Loucy (cell line): Measurements from ENCODE around the gene SNRNP27.
"Not testable (repeated sequence)": the region's sequence is repeated elsewhere in the genome, so short reads cannot be mapped to it uniquely, and the experiment has no call there.

ENCODE experiments used
- H2AFZ ChIP-seq: fragments of 200-600 bp; sonication (generic); 2 replicates; pipeline ENCODE4 v1.6.0; 2016; ENCODE audit warnings: antibody characterized with exemption, mild to moderate bottlenecking, low read length, moderate library complexity
- H3F3A ChIP-seq: fragments of 200-600 bp; 2 replicates; pipeline ENCODE4 v1.6.0; 2016; ENCODE audit warnings: antibody characterized with exemption, low read depth, mild to moderate bottlenecking
- H3K27me3 ChIP-seq: fragments of 200-600 bp; sonication (generic); 2 replicates; pipeline ENCODE4 v1.6.1; 2014; ENCODE audit warnings: low read length, mild to moderate bottlenecking; ENCODE audit not compliant: insufficient read depth, poor library complexity, severe bottlenecking
- H3K36me3 ChIP-seq: fragments of 200-600 bp; sonication (generic); 2 replicates; pipeline ENCODE4 v1.6.1; 2016; ENCODE audit warnings: low read length; ENCODE audit not compliant: insufficient read depth
- H3K4me1 ChIP-seq: fragments of 200-600 bp; sonication (generic); 2 replicates; pipeline ENCODE4 v1.5.1; 2014; ENCODE audit warnings: low read length, mild to moderate bottlenecking; ENCODE audit not compliant: insufficient read depth, poor library complexity, severe bottlenecking
- H3K4me2 ChIP-seq: fragments of 200-600 bp; sonication (generic); 2 replicates; pipeline ENCODE4 v1.6.0; 2014; ENCODE audit warnings: antibody characterized with exemption, low read length, low read depth, mild to moderate bottlenecking; ENCODE audit not compliant: poor library complexity, severe bottlenecking
- H3K4me3 ChIP-seq: fragments of 200-600 bp; sonication (generic); 2 replicates; pipeline ENCODE4 v1.5.1; 2014; ENCODE audit warnings: low read length, mild to moderate bottlenecking, mixed read lengths; ENCODE audit not compliant: poor library complexity, severe bottlenecking
- H3K79me2 ChIP-seq: fragments of 200-600 bp; sonication (generic); 2 replicates; pipeline ENCODE4 v1.6.1; 2014; ENCODE audit warnings: low read length; ENCODE audit not compliant: insufficient read depth
- H3K9ac ChIP-seq: fragments of 200-600 bp; sonication (generic); 2 replicates; pipeline ENCODE4 v1.6.0; 2014; ENCODE audit warnings: mild to moderate bottlenecking, low read depth, low read length, moderate library complexity; ENCODE audit not compliant: poor library complexity, severe bottlenecking
- H3K9me2 ChIP-seq: fragments of 200-600 bp; sonication (generic); replicated peaks from 2 replicates; pipeline ENCODE4 v1.6.1; 2016; ENCODE audit warnings: low read depth, low read length, mixed read lengths
- H3K9me3 ChIP-seq: fragments of 200-600 bp; sonication (generic); 2 replicates; pipeline ENCODE4 v1.6.1; 2014; ENCODE audit warnings: mild to moderate bottlenecking, antibody characterized with exemption, low read length, low read depth; ENCODE audit not compliant: insufficient read depth
- H4K20me1 ChIP-seq: fragments of 200-600 bp; sonication (generic); 2 replicates; pipeline ENCODE4 v1.6.0; 2014; ENCODE audit warnings: antibody characterized with exemption, low read length, mild to moderate bottlenecking; ENCODE audit not compliant: insufficient read depth, poor library complexity, severe bottlenecking
- EZH2phosphoT487 ChIP-seq: fragments of 200-600 bp; IDR thresholded peaks from 2 replicates; pipeline ENCODE4 v1.6.1; 2018; ENCODE audit warnings: antibody characterized with exemption, mild to moderate bottlenecking, moderate library complexity, borderline replicate concordance
- TF ChIP-seq, protein P1 (sequence below): fragments of 200-600 bp; sonication (generic); conservative IDR thresholded peaks from 2 replicates; pipeline ENCODE4 v1.5.1; 2014; ENCODE audit warnings: mild to moderate bottlenecking, antibody characterized with exemption, low read length

The SNRNP27 gene

GRCh38 chr2:69889302-69889701 is 4.5 kb upstream of the SNRNP27 start:
- Histone ChIP-seq H3F3A (no peaks in the 10 kb centered on the region), H3K4me1 (peaks cover 6% of the 10 kb centered on the region), H2AFZ (no peak overlapping the region), H3K9me2 (no peaks in the 10 kb centered on the region), H3K79me2 (peaks cover 6% of the 10 kb centered on the region), H3K9ac (no peak overlapping the region), H3K36me3 (no peaks in the 10 kb centered on the region), H3K4me2 (no peak overlapping the region), H3K4me3 (no peak overlapping the region), H3K27me3 (no peaks in the 10 kb centered on the region), H3K9me3 (no peaks in the 10 kb centered on the region), H4K20me1 (peaks cover 3% of the 10 kb centered on the region)
- TF ChIP-seq EZH2phosphoT487: no peak
- TF ChIP-seq, protein P1, sequence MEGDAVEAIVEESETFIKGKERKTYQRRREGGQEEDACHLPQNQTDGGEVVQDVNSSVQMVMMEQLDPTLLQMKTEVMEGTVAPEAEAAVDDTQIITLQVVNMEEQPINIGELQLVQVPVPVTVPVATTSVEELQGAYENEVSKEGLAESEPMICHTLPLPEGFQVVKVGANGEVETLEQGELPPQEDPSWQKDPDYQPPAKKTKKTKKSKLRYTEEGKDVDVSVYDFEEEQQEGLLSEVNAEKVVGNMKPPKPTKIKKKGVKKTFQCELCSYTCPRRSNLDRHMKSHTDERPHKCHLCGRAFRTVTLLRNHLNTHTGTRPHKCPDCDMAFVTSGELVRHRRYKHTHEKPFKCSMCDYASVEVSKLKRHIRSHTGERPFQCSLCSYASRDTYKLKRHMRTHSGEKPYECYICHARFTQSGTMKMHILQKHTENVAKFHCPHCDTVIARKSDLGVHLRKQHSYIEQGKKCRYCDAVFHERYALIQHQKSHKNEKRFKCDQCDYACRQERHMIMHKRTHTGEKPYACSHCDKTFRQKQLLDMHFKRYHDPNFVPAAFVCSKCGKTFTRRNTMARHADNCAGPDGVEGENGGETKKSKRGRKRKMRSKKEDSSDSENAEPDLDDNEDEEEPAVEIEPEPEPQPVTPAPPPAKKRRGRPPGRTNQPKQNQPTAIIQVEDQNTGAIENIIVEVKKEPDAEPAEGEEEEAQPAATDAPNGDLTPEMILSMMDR: no peak

- Histone ChIP-seq H3K27me3 (no peaks in the 10 kb centered on the region), H3K4me1 (peaks cover 18% of the 10 kb centered on the region), H3F3A (no peaks in the 10 kb centered on the region), H3K4me3 (no peak overlapping the region), H3K36me3 (no peaks in the 10 kb centered on the region), H3K4me2 (no peak overlapping the region), H3K9ac (no peak overlapping the region), H4K20me1 (peaks cover 17% of the 10 kb centered on the region), H3K9me2 (no peaks in the 10 kb centered on the region), H2AFZ (no peak overlapping the region), H3K79me2 (peaks cover 22% of the 10 kb centered on the region), H3K9me3 (no peaks in the 10 kb centered on the region)
- TF ChIP-seq, protein P1: no peak
- TF ChIP-seq EZH2phosphoT487: no peak
These were observed 2.9 kb upstream of the SNRNP27 start for GRCh38 chr2:69890881-69891280.

GRCh38 chr2:69892838-69893424 is 825 bp upstream of the SNRNP27 start:
- Histone ChIP-seq H3K36me3 (peaks cover 16% of the 10 kb centered on the region; the same call in 1 of the 2 replicates), H3K4me1 (peaks cover 28% of the 10 kb centered on the region), H3K4me2 (peak overlapping the region; percentile 93), H3K9ac (peak overlapping the region; percentile 90), H3K79me2 (peaks cover 40% of the 10 kb centered on the region), H2AFZ (peak overlapping the region; percentile 100), H3K4me3 (peak overlapping the region; percentile 89), H4K20me1 (peaks cover 23% of the 10 kb centered on the region)
- H3K27me3 ChIP-seq, H3F3A ChIP-seq, H3K9me2 ChIP-seq, H3K9me3 ChIP-seq: not testable (repeated sequence)

- Histone ChIP-seq H3K79me2 (peaks cover 50% of the 10 kb centered on the region), H3K4me2 (peak overlapping the region; percentile 93), H3K4me1 (peaks cover 29% of the 10 kb centered on the region), H3K36me3 (peaks cover 19% of the 10 kb centered on the region; the same call in 1 of the 2 replicates), H3K9ac (peak overlapping the region; percentile 90), H4K20me1 (peaks cover 23% of the 10 kb centered on the region), H3K4me3 (peak overlapping the region; percentile 89)
- not testable (repeated sequence) for H3K9me3 ChIP-seq, H3K9me2 ChIP-seq, H3K27me3 ChIP-seq, H2AFZ ChIP-seq, H3F3A ChIP-seq
These were observed 981 bp downstream of the SNRNP27 start for GRCh38 chr2:69894737-69895136.
